PC-9 (cell line): ENCODE results near the gene ARHGAP24.

ENCODE experiments used
- EZH2 ChIP-seq: fragments of 200-600 bp; sonication (generic); IDR thresholded peaks from 2 replicates; pipeline ENCODE4 v1.8.0; 2017; ENCODE audit warnings: antibody characterized with exemption, low read depth
- TF ChIP-seq, protein P1 (sequence below): fragments of 200-600 bp; sonication (generic); conservative IDR thresholded peaks from 2 replicates; pipeline ENCODE4 v1.6.1; 2017; ENCODE audit warnings: mixed run types, antibody characterized with exemption, mild to moderate bottlenecking, moderate library complexity

DNA sequence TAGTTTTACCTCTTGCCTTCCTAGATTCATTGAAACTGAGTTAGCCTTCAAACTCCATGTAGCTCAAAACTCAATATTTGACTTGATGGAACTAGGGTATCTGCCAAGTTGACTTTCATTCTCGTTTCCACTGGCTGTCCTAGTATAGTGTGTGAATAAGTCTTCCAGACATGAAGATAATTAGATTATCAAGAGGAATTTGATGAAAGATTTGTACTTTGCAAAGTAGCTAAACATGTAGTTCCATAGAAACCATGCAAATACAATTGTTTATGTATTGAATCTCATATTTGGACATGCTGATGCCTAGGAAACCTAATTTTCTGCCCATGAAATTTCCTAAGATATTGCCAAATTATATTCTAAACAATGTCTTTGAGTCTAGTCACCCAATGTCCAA lies 297.5 kb downstream of the ARHGAP24 start:
- no peak for TF ChIP-seq EZH2
- TF ChIP-seq, protein P1, sequence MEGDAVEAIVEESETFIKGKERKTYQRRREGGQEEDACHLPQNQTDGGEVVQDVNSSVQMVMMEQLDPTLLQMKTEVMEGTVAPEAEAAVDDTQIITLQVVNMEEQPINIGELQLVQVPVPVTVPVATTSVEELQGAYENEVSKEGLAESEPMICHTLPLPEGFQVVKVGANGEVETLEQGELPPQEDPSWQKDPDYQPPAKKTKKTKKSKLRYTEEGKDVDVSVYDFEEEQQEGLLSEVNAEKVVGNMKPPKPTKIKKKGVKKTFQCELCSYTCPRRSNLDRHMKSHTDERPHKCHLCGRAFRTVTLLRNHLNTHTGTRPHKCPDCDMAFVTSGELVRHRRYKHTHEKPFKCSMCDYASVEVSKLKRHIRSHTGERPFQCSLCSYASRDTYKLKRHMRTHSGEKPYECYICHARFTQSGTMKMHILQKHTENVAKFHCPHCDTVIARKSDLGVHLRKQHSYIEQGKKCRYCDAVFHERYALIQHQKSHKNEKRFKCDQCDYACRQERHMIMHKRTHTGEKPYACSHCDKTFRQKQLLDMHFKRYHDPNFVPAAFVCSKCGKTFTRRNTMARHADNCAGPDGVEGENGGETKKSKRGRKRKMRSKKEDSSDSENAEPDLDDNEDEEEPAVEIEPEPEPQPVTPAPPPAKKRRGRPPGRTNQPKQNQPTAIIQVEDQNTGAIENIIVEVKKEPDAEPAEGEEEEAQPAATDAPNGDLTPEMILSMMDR = no peak
